ENCODE results near the gene BANF1. TPM values are rescaled to one million over a fixed set of nuclear protein-coding genes. Genes with fewer than 3 reads are reported as not detected.
A peak's percentile ranks its signal among the peaks of the same experiment; 100 is the strongest.

The BANF1 gene
- total RNA-seq, 1 donor from 2014 or later, result 180 TPM

DNA sequence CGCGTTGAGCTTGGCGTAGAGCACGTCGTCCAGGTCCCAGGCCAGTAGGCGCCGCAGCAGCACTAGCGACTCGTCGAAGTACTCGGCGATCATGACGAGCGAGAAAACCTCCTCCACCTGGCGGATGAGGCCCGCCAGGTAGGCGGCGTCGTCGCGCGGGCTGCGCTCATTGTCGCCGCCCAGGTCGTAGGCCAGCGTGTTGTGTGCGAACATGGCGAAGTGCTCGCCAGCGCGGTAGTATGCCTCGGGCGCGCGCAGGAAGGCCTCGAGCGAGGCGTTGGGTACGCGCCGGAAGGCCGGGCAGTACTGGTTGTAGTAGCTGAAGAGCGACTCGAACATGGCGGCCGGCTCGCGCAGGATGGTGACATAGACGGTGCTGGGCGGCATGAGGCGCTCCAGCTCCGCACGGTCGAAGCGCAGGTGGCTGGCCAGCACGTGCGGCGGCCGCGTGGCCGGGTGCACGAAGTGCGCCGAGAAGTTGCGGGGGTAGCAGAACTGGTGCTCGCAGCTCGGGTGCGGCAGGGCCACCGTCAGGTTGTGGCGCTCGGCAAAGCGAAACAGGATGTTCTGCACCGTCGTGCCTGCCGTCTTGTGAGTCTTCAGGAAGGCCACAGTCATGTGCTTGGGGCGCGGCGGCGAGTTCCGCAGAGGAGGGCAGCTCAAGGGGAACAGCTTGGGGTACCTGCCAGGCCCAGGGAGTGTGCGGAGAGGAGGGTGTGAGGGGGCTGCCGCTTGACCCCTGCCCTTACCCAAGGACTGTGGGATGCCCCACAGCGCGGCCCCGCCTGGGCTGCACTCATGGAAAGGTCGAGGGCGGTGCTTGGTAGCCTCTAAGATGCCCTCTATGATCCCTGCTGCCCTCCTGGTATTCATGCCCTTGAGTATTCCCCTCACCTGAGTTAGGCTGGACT is 40.9 kb downstream of the BANF1 start:
- Histone ChIP-seq H3K27me3 (ENCODE audit: insufficient read depth, low read length) (peaks cover 5% of the 10 kb centered on the region), H3K9ac (ENCODE audit: low read length) (no peak overlapping the region), H3K36me3 (ENCODE audit: insufficient read depth, low read length) (no peaks in the 10 kb centered on the region), H3K4me2 (ENCODE audit: low read length) (no peak overlapping the region), H4K20me1 (ENCODE audit: insufficient read depth, low read length) (no peaks in the 10 kb centered on the region), H3K4me1 (ENCODE audit: insufficient read depth, low read length) (peaks cover 10% of the 10 kb centered on the region), H2AFZ (ENCODE audit: low read depth, low read length) (no peak overlapping the region), H3K79me2 (ENCODE audit: insufficient read depth, low read length) (no peaks in the 10 kb centered on the region), H3K9me3 (ENCODE audit: insufficient read depth, low read depth, low read length) (no peaks in the 10 kb centered on the region), H3K27ac (ENCODE audit: low read depth, low read length) (no peak overlapping the region), H3K4me3 (ENCODE audit: insufficient read depth, low read depth, low read length) (no peak overlapping the region)
- no peak overlapping the region for H3K4me3 Mint-ChIP-seq (ENCODE audit: unreplicated experiment)
- H3K27me3 Mint-ChIP-seq (ENCODE audit: low read depth, unreplicated experiment), result peaks cover 14% of the 10 kb centered on the region
- no peaks in the 10 kb centered on the region for H3K4me1 Mint-ChIP-seq (ENCODE audit: low read depth, unreplicated experiment)
- no peak for DNase-seq (ENCODE audit: low read depth)
- H3K9me3 Mint-ChIP-seq (ENCODE audit: unreplicated experiment), result peaks cover 4% of the 10 kb centered on the region
- H3K36me3 Mint-ChIP-seq (ENCODE audit: low read depth, unreplicated experiment), result no peaks in the 10 kb centered on the region
- no peak for TF ChIP-seq EZH2 (IDR thresholded peaks at IDR 0.05; ENCODE audit: insufficient read depth, low read length)
- TF ChIP-seq, protein P1, sequence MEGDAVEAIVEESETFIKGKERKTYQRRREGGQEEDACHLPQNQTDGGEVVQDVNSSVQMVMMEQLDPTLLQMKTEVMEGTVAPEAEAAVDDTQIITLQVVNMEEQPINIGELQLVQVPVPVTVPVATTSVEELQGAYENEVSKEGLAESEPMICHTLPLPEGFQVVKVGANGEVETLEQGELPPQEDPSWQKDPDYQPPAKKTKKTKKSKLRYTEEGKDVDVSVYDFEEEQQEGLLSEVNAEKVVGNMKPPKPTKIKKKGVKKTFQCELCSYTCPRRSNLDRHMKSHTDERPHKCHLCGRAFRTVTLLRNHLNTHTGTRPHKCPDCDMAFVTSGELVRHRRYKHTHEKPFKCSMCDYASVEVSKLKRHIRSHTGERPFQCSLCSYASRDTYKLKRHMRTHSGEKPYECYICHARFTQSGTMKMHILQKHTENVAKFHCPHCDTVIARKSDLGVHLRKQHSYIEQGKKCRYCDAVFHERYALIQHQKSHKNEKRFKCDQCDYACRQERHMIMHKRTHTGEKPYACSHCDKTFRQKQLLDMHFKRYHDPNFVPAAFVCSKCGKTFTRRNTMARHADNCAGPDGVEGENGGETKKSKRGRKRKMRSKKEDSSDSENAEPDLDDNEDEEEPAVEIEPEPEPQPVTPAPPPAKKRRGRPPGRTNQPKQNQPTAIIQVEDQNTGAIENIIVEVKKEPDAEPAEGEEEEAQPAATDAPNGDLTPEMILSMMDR (IDR thresholded peaks at IDR 0.05; ENCODE audit: insufficient read depth, low read depth, low read length), result no peak
- no peak overlapping the region for H3K27ac Mint-ChIP-seq (ENCODE audit: unreplicated experiment)
- FAIRE-seq, result no peak

DNA sequence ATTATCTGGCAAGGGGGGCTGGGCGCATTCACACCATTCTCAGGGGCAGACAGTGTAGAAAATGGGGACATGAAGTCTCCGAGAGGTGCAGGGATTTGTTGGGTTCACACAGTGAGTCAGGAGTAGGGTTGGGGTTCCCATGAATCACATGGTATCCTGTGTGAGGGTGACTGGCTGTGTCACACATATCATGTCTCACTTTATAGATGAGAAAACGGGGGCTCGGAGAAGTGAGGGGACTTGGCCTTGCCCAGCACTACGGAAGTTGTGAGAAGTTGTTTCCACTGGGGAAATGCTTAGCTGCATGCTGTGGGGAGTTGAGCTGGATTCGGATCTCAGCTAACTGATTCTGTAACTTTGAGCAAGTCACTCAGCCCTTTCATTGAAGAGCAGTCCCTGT is 42.5 kb downstream of the BANF1 start:
- H3K4me3 Mint-ChIP-seq (ENCODE audit: unreplicated experiment), result no peak overlapping the region
- TF ChIP-seq EZH2 (IDR thresholded peaks at IDR 0.05; ENCODE audit: insufficient read depth, low read length), result no peak
- TF ChIP-seq, protein P1 (IDR thresholded peaks at IDR 0.05; ENCODE audit: insufficient read depth, low read depth, low read length), result no peak

DNA sequence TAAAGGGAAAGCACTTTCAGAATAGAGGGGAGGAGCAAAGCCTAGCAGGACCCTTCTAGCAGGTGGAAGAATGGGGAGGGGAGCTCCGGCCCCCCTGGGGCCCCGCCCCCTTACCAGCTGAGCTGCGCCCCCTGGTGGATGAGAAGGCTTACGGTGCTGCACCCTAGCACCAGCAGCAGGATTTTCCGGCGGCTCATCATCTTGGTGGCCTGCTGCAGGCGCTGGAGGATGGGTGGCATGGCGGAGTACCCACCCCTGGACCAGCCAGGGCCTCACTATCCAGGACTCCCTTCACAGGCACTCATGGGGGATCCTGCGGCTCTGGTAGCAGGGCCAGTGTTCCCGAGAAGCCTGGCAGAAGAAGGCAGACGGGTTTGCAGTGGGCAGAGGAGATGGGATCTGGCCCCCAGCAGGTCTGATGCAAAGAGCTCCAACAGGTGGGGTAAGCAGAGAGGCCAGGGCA is 42.9 kb downstream of the BANF1 start:
- no peaks in the 10 kb centered on the region for H3K36me3 ChIP-seq (ENCODE audit: insufficient read depth, low read length)
- H3K4me3 Mint-ChIP-seq (ENCODE audit: unreplicated experiment), result no peak overlapping the region
- peaks cover 10% of the 10 kb centered on the region for H3K4me1 ChIP-seq (ENCODE audit: insufficient read depth, low read length)
- H3K4me2 ChIP-seq (ENCODE audit: low read length), result no peak overlapping the region
- peaks cover 12% of the 10 kb centered on the region for H3K27me3 Mint-ChIP-seq (ENCODE audit: low read depth, unreplicated experiment)
- H3K27me3 ChIP-seq (ENCODE audit: insufficient read depth, low read length), result peaks cover 5% of the 10 kb centered on the region
- no peaks in the 10 kb centered on the region for H3K4me1 Mint-ChIP-seq (ENCODE audit: low read depth, unreplicated experiment)
- no peak overlapping the region for H3K27ac Mint-ChIP-seq (ENCODE audit: unreplicated experiment)
- no peak overlapping the region for H3K27ac ChIP-seq (ENCODE audit: low read depth, low read length)
- no peaks in the 10 kb centered on the region for H3K9me3 ChIP-seq (ENCODE audit: insufficient read depth, low read depth, low read length)
- FAIRE-seq, result no peak
- H3K36me3 Mint-ChIP-seq (ENCODE audit: low read depth, unreplicated experiment), result no peaks in the 10 kb centered on the region
- peak; percentile 36 for DNase-seq (ENCODE audit: low read depth)
- H3K9ac ChIP-seq (ENCODE audit: low read length), result no peak overlapping the region
- TF ChIP-seq, protein P1 (IDR thresholded peaks at IDR 0.05; ENCODE audit: insufficient read depth, low read depth, low read length), result peak; percentile 66
- no peak for TF ChIP-seq EZH2 (IDR thresholded peaks at IDR 0.05; ENCODE audit: insufficient read depth, low read length)
- peak overlapping the region; percentile 21 for H2AFZ ChIP-seq (ENCODE audit: low read depth, low read length)
- H4K20me1 ChIP-seq (ENCODE audit: insufficient read depth, low read length), result no peaks in the 10 kb centered on the region
- no peaks in the 10 kb centered on the region for H3K79me2 ChIP-seq (ENCODE audit: insufficient read depth, low read length)
- H3K4me3 ChIP-seq (ENCODE audit: insufficient read depth, low read depth, low read length), result no peak overlapping the region
- no peaks in the 10 kb centered on the region for H3K9me3 Mint-ChIP-seq (ENCODE audit: unreplicated experiment)

More for the DNA sequence above, 42.5 kb downstream of the BANF1 start:
- Histone ChIP-seq H3K79me2 (ENCODE audit: insufficient read depth, low read length) (no peaks in the 10 kb centered on the region), H4K20me1 (ENCODE audit: insufficient read depth, low read length) (no peaks in the 10 kb centered on the region), H3K27me3 (ENCODE audit: insufficient read depth, low read length) (peaks cover 5% of the 10 kb centered on the region), H3K4me1 (ENCODE audit: insufficient read depth, low read length) (peaks cover 10% of the 10 kb centered on the region), H3K4me2 (ENCODE audit: low read length) (no peak overlapping the region), H3K36me3 (ENCODE audit: insufficient read depth, low read length) (no peaks in the 10 kb centered on the region), H2AFZ (ENCODE audit: low read depth, low read length) (no peak overlapping the region), H3K9ac (ENCODE audit: low read length) (no peak overlapping the region), H3K27ac (ENCODE audit: low read depth, low read length) (no peak overlapping the region), H3K4me3 (ENCODE audit: insufficient read depth, low read depth, low read length) (no peak overlapping the region), H3K9me3 (ENCODE audit: insufficient read depth, low read depth, low read length) (no peaks in the 10 kb centered on the region)
- H3K4me1 Mint-ChIP-seq (ENCODE audit: low read depth, unreplicated experiment), result no peaks in the 10 kb centered on the region
- FAIRE-seq (no peak), DNase-seq (ENCODE audit: low read depth) (no peak)
- H3K27ac Mint-ChIP-seq (ENCODE audit: unreplicated experiment), result no peak overlapping the region
- no peaks in the 10 kb centered on the region for H3K36me3 Mint-ChIP-seq (ENCODE audit: low read depth, unreplicated experiment)
- peaks cover 12% of the 10 kb centered on the region for H3K27me3 Mint-ChIP-seq (ENCODE audit: low read depth, unreplicated experiment)
- no peaks in the 10 kb centered on the region for H3K9me3 Mint-ChIP-seq (ENCODE audit: unreplicated experiment)

Measured in astrocyte (in vitro differentiated cells and primary cell).